Measurements from ENCODE around the gene ASGR2. TPM values are rescaled to one million over a fixed set of nuclear protein-coding genes. Genes with fewer than 3 reads are reported as not detected.
"Not testable (repeated sequence)": the region's sequence is repeated elsewhere in the genome, so short reads cannot be mapped to it uniquely, and the experiment has no call there.

Gene ASGR2
- total RNA-seq, 1 donor from 2014 or later = 1.3 TPM

GRCh38 chr17:7102421-7102820 is 12.2 kb downstream of the ASGR2 start:
- H3K9me3 ChIP-seq = no peaks in the 10 kb centered on the region
- no peaks in the 10 kb centered on the region for H3K4me1 ChIP-seq
- TF ChIP-seq, protein P1, sequence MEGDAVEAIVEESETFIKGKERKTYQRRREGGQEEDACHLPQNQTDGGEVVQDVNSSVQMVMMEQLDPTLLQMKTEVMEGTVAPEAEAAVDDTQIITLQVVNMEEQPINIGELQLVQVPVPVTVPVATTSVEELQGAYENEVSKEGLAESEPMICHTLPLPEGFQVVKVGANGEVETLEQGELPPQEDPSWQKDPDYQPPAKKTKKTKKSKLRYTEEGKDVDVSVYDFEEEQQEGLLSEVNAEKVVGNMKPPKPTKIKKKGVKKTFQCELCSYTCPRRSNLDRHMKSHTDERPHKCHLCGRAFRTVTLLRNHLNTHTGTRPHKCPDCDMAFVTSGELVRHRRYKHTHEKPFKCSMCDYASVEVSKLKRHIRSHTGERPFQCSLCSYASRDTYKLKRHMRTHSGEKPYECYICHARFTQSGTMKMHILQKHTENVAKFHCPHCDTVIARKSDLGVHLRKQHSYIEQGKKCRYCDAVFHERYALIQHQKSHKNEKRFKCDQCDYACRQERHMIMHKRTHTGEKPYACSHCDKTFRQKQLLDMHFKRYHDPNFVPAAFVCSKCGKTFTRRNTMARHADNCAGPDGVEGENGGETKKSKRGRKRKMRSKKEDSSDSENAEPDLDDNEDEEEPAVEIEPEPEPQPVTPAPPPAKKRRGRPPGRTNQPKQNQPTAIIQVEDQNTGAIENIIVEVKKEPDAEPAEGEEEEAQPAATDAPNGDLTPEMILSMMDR (IDR thresholded peaks at IDR 0.05) = no peak
- H3K27ac ChIP-seq = no peak overlapping the region
- DNase-seq = no peak
- peaks cover 15% of the 10 kb centered on the region for H3K27me3 ChIP-seq (ENCODE audit: low read depth)
- intact Hi-C loops (cut with DNase I) = no loop called here
- no peaks in the 10 kb centered on the region for H3K36me3 ChIP-seq
- no peak overlapping the region for H3K4me3 ChIP-seq
- ATAC-seq = no peak

DNA sequence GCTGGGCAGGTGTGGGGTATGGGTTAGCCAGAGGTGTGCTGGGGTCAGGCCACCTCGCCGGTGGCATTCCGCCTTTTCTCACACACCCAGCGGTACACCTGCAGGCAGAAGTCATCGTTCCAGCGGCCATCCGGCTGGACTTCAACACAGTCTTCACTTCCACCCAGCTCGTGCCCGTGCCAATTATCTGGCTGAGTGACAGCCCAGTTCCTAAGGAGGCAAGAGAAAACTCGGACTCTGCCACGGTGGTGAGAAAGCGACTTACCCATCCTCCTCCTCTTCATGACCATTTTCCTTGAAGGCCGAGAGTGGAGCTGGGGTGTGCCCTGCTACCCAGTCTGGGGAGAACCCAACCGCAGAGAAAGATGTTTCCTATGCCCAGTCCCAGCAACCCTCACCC is 13.1 kb downstream of the ASGR2 start:
- H3K27me3 ChIP-seq (ENCODE audit: low read depth) = peaks cover 15% of the 10 kb centered on the region
- intact Hi-C loops (cut with DNase I) = no loop called here
- TF ChIP-seq, protein P1 (IDR thresholded peaks at IDR 0.05) = no peak
- no peak overlapping the region for H3K4me3 ChIP-seq
- H3K36me3 ChIP-seq = no peaks in the 10 kb centered on the region
- no peaks in the 10 kb centered on the region for H3K4me1 ChIP-seq
- no peak overlapping the region for H3K27ac ChIP-seq
- ATAC-seq = no peak
- DNase-seq = no peak
- H3K9me3 ChIP-seq = no peaks in the 10 kb centered on the region

DNA sequence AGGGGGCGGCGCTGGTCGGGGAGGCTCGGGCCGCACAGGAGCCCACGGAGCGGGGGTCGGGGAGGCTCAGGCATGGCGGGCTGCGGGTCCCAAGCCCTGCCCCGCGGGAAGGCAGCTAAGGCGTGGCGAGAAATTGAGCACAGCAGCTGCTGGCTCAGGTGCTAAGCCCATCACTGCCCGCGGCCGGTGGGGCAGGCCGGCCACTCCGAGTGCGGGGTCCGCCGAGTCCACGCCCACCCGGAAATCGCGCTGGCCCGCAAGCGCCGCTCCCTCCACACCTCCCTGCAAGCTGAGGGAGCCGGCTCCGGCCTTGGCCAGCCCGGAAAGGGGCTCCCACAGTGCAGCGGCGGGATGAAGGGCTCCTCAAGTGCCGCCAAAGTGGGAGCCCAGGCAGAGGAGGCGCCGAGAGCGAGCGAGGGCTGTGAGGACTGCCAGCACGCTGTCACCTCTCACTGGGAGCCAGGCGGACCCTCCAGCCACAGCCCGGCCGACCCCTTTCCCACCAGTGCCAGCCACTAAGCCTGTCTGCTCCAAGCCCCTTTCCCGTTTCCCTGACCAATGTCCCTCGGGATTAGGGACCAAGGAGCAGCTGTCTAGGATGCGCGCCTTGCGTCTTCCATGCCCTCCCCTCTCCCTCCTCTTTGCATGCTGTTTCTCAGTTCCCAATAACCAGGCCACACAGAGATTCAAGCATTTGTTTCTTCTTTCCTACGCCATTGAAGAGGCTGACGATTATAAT is 13.8 kb downstream of the ASGR2 start:
- H3K27ac ChIP-seq; intact Hi-C loops (cut with DNase I); H3K4me1 ChIP-seq; H3K36me3 ChIP-seq; ATAC-seq; H3K9me3 ChIP-seq; H3K4me3 ChIP-seq: not testable (repeated sequence)
- peak; percentile 35 for DNase-seq
- peaks cover 15% of the 10 kb centered on the region for H3K27me3 ChIP-seq (ENCODE audit: low read depth)

- no peak overlapping the region for H3K27ac ChIP-seq
- peaks cover 15% of the 10 kb centered on the region for H3K27me3 ChIP-seq (ENCODE audit: low read depth)
- DNase-seq (peak; percentile 21), ATAC-seq (peak; percentile 40 to 46)
- TF ChIP-seq, protein P1 (IDR thresholded peaks at IDR 0.05) = no peak
- intact Hi-C loops (cut with DNase I) = no loop called here
- no peaks in the 10 kb centered on the region for H3K9me3 ChIP-seq
- no peaks in the 10 kb centered on the region for H3K36me3 ChIP-seq
- H3K4me1 ChIP-seq = peaks cover 9% of the 10 kb centered on the region
- H3K4me3 ChIP-seq = no peak overlapping the region
These were observed 15.7 kb downstream of the ASGR2 start for GRCh38 chr17:7098802-7099459.

DNA sequence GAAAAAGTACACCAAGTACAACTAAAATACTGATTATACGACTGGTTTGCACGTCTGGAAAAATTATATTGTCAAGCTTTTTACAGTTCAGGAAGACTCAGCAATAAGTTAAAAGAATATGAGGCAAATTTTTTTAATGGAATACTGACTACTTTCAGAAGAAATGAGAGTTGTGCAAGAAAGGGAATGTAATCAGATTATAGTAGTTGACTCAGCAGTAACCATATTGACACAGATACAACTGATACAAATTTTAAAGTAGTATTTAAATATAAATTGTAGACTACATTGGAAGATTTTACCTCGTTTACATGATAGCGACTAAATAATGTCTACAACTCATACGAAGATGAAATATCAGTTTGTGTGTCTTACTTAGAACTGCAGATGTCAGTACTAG is 16.7 kb downstream of the ASGR2 start:
- ATAC-seq (no peak), DNase-seq (no peak)
- Histone ChIP-seq H3K27me3 (ENCODE audit: low read depth) (peaks cover 11% of the 10 kb centered on the region), H3K4me3 (no peak overlapping the region), H3K36me3 (no peaks in the 10 kb centered on the region), H3K4me1 (peaks cover 9% of the 10 kb centered on the region), H3K27ac (no peak overlapping the region), H3K9me3 (no peaks in the 10 kb centered on the region)
- TF ChIP-seq, protein P1 (IDR thresholded peaks at IDR 0.05) = no peak
- intact Hi-C loops (cut with DNase I) = no loop called here

DNA sequence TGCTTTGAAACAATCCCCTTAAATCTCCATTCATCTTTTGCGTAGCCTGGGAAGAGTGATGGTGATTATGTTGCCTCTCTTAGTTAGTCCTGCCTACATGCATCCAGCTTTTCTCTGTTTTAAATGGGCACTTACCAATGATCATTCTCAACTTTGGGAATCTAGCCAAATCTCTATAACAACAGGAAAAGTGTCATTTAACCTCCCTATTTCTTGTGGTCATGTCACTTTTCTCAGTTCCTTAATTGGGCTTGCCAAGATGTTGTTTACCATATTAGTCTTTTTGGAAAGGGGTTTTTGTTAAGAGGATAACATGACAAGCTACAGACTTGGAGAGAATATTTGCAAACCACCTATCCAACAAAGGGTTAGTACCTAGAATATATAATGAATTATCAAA is 19.0 kb downstream of the ASGR2 start:
- TF ChIP-seq, protein P1 (IDR thresholded peaks at IDR 0.05) = no peak
- intact Hi-C loops (cut with DNase I) = no loop called here

More for the DNA sequence above, 19.0 kb downstream of the ASGR2 start:
- H3K27me3 ChIP-seq (ENCODE audit: low read depth) = peaks cover 3% of the 10 kb centered on the region
- DNase-seq (no peak), ATAC-seq (peak in 1 of 2 donors; percentile 33)
- no peak overlapping the region for H3K27ac ChIP-seq
- H3K4me1 ChIP-seq = peaks cover 9% of the 10 kb centered on the region
- H3K36me3 ChIP-seq = no peaks in the 10 kb centered on the region
- no peak overlapping the region for H3K4me3 ChIP-seq
- H3K9me3 ChIP-seq = no peaks in the 10 kb centered on the region
